ENCODE measurements around the gene EEA1. TPM values are rescaled to one million over a fixed set of nuclear protein-coding genes. Genes with fewer than 3 reads are reported as not detected.

EEA1 gene
- total and polyA plus RNA-seq, 2 of the 4 experiments (the other 2 are of a cell fraction) = 4.6 to 12.5 TPM

GRCh38 chr12:92955997-92956663 is 27.0 kb upstream of the EEA1 start:
- H3K27ac ChIP-seq (ENCODE audit: insufficient read depth, low read length) = no peak overlapping the region
- H3K36me3 ChIP-seq (ENCODE audit: control insufficient read depth, insufficient read depth, low read length) = no peaks in the 10 kb centered on the region
- DNase-seq (peak; percentile 79), ATAC-seq (ENCODE audit: low read depth) (no peak; the same call in 1 of the 2 replicates)
- H2BK120ac ChIP-seq (ENCODE audit: low read depth, low read length) = peak overlapping the region; percentile 54; the same call in 1 of the 2 replicates
- H2AK9ac ChIP-seq (replicated peaks; ENCODE audit: low read depth, low read length, poor library complexity) = no peak overlapping the region
- no peaks in the 10 kb centered on the region for H3K27me3 ChIP-seq (ENCODE audit: control insufficient read depth, insufficient read depth, low read length)
- no peak overlapping the region for H2BK20ac ChIP-seq (ENCODE audit: low read depth, low read length)
- POLR2A ChIA-PET (ENCODE audit: unreplicated experiment) = no interaction called here
- 100% methylated on average over 1 of the region's 2 CpGs; no CpG with 5 or more reads in 1 of the 2 experiments for WGBS, 2 experiments (ENCODE audit: extremely low coverage in 2 of 2, insufficient read length in 1 of 2)
- no peak overlapping the region for H2AFZ ChIP-seq (replicated peaks; ENCODE audit: low read length, poor library complexity)
- peak overlapping the region; percentile 49 for H2BK5ac ChIP-seq (ENCODE audit: low read depth, low read length, poor library complexity, severe bottlenecking)
- intact Hi-C loops (cut with micrococcal nuclease) (no loop called here), in situ Hi-C loops (cut with MboI; ENCODE audit: low sequenced_read_pairs) (no loop called here), dilution Hi-C loops (cut with HindIII; ENCODE audit: low sequenced_read_pairs, unreplicated experiment) (no loop called here)
- no TSS peak for BruUV-seq (replicated peaks)
- no peak overlapping the region for H4K91ac ChIP-seq (ENCODE audit: insufficient read depth, low read depth, low read length)
- H3K4me2 ChIP-seq (ENCODE audit: low read depth, low read length) = no peak overlapping the region
- H2AK5ac ChIP-seq (ENCODE audit: low read depth, low read length) = no peak overlapping the region
- peak overlapping the region; percentile 18; the same call in 1 of the 2 replicates for H3K18ac ChIP-seq (ENCODE audit: low read depth, low read length)
- no peak overlapping the region for H3K14ac ChIP-seq (replicated peaks; ENCODE audit: low read depth, low read length)
- H3K4me3 ChIP-seq (ENCODE audit: insufficient read depth, low read depth, low read length) = no peak overlapping the region
- no peaks in the 10 kb centered on the region for H3K9me1 ChIP-seq (ENCODE audit: insufficient read depth, low read length)
- CTCF ChIA-PET = interaction anchor here (0.6 kb wide), 2 partner anchors 663 to 940 kb away, joined by 3 to 5 read pairs; no protein-coding TSS in a partner anchor
- H4K8ac ChIP-seq (ENCODE audit: low read depth in 2 of 2, low read length in 2 of 2) = no peak overlapping the region
- H3K23ac ChIP-seq (ENCODE audit: low read depth, low read length) = no peak overlapping the region
- H3K79me1 ChIP-seq (ENCODE audit: low read depth in 1 of 2, low read length in 2 of 2) = no peaks in the 10 kb centered on the region
- H2BK15ac ChIP-seq (ENCODE audit: low read depth, low read length) = no peak overlapping the region
- H3K9ac ChIP-seq (ENCODE audit: low read depth, low read length) = no peak overlapping the region
- H3K56ac ChIP-seq (ENCODE audit: extremely low read depth, insufficient read depth, low read length) = no peak overlapping the region; the same call in 1 of the 2 replicates
- H3K9me3 ChIP-seq (ENCODE audit: control insufficient read depth, insufficient read depth, low read length) = peaks cover 8% of the 10 kb centered on the region
- TF ChIP-seq BHLHE40 (IDR thresholded peaks at IDR 0.05; ENCODE audit: low read depth, low read length) (peak; percentile 55), FOS (IDR thresholded peaks at IDR 0.05; ENCODE audit: low read depth, low read length) (0 out of 2 replicates have a peak, but pooled peaks have one; percentile 15), POLR2A (IDR thresholded peaks at IDR 0.05; ENCODE audit: low read depth, low read length) (no peak), CEBPB (IDR thresholded peaks at IDR 0.05; ENCODE audit: low read depth, low read length) (peak; percentile 78), USF2 (IDR thresholded peaks at IDR 0.05; ENCODE audit: low read depth, low read length) (peak; percentile 36; the same call in 1 of the 2 replicates)
- no peaks in the 10 kb centered on the region for H4K20me1 ChIP-seq (ENCODE audit: insufficient read depth, low read length)
- H4K5ac ChIP-seq (ENCODE audit: low read depth, low read length) = peak overlapping the region; percentile 54; the same call in 1 of the 2 replicates
- H3K4me1 ChIP-seq (ENCODE audit: control insufficient read depth, insufficient read depth, low read length) = no peaks in the 10 kb centered on the region
- 0 out of 2 replicates have a peak overlapping the region, but pooled peaks have one; percentile 4 for H3K4ac ChIP-seq (ENCODE audit: low read depth, low read length)
